ENCODE data around the gene UGT2B7.

UGT2B7 gene

DNA sequence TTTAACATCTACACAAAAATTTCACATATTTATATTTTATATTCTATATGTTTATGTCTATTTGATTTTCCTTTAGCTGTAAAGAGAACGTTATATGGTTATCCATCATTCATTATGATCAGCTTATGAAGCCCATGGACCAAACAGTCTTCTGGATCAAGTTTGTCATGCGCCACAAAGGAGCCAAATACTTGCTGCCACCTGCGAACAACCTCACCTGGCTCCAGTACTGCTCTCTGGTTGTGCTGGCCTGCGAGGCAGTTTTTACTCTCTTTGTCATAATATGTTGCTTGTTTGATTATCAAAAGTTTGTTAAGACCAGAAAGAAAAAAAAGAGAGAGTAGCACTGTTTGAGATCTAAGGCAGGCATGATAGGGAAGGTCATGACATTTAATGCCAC lies 38.2 kb downstream of the UGT2B7 start:
- Histone ChIP-seq H3K4me3 (ENCODE audit: low read length) (no peak overlapping the region), H2AFZ (ENCODE audit: low read depth, low read length) (no peak overlapping the region), H3K9me3 (ENCODE audit: low read length) (no peaks in the 10 kb centered on the region), H3K27me3 (ENCODE audit: insufficient read depth, low read length) (no peaks in the 10 kb centered on the region), H3K4me1 (ENCODE audit: insufficient read depth, low read length) (no peaks in the 10 kb centered on the region), H3K36me3 (ENCODE audit: insufficient read depth, low read length) (no peaks in the 10 kb centered on the region)

- no peak overlapping the region for H3K4me3 ChIP-seq (ENCODE audit: low read length)
- no peak overlapping the region for H2AFZ ChIP-seq (ENCODE audit: low read depth, low read length)
- no peaks in the 10 kb centered on the region for H3K9me3 ChIP-seq (ENCODE audit: low read length)
- H3K27me3 ChIP-seq (ENCODE audit: insufficient read depth, low read length), result no peaks in the 10 kb centered on the region
- H3K4me1 ChIP-seq (ENCODE audit: insufficient read depth, low read length), result no peaks in the 10 kb centered on the region
- no peaks in the 10 kb centered on the region for H3K36me3 ChIP-seq (ENCODE audit: insufficient read depth, low read length)
Observed at GRCh38 chr4:69141320-69141719, 45.0 kb downstream of the UGT2B7 start.

- no peaks in the 10 kb centered on the region for H3K36me3 ChIP-seq (ENCODE audit: insufficient read depth, low read length)
- H3K9me3 ChIP-seq (ENCODE audit: low read length), result no peaks in the 10 kb centered on the region
- H3K27me3 ChIP-seq (ENCODE audit: insufficient read depth, low read length), result no peaks in the 10 kb centered on the region
- H3K4me1 ChIP-seq (ENCODE audit: insufficient read depth, low read length), result no peaks in the 10 kb centered on the region
- no peak overlapping the region for H3K4me3 ChIP-seq (ENCODE audit: low read length)
- no peak overlapping the region for H2AFZ ChIP-seq (ENCODE audit: low read depth, low read length)
Observed at GRCh38 chr4:69147334-69147733, 51.1 kb downstream of the UGT2B7 start.

GRCh38 chr4:69154021-69154420 lies 57.7 kb downstream of the UGT2B7 start:
- H3K36me3 ChIP-seq (ENCODE audit: insufficient read depth, low read length), result no peaks in the 10 kb centered on the region
- H3K27me3 ChIP-seq (ENCODE audit: insufficient read depth, low read length), result no peaks in the 10 kb centered on the region
- no peaks in the 10 kb centered on the region for H3K9me3 ChIP-seq (ENCODE audit: low read length)
- H3K4me1 ChIP-seq (ENCODE audit: insufficient read depth, low read length), result no peaks in the 10 kb centered on the region
- no peak overlapping the region for H2AFZ ChIP-seq (ENCODE audit: low read depth, low read length)
- no peak overlapping the region for H3K4me3 ChIP-seq (ENCODE audit: low read length)

GRCh38 chr4:69156913-69157312 lies 60.6 kb downstream of the UGT2B7 start:
- no peaks in the 10 kb centered on the region for H3K36me3 ChIP-seq (ENCODE audit: insufficient read depth, low read length)
- H3K27me3 ChIP-seq (ENCODE audit: insufficient read depth, low read length), result no peaks in the 10 kb centered on the region
- no peaks in the 10 kb centered on the region for H3K4me1 ChIP-seq (ENCODE audit: insufficient read depth, low read length)
- H3K4me3 ChIP-seq (ENCODE audit: low read length), result no peak overlapping the region
- H2AFZ ChIP-seq (ENCODE audit: low read depth, low read length), result no peak overlapping the region
- no peaks in the 10 kb centered on the region for H3K9me3 ChIP-seq (ENCODE audit: low read length)
